ENCODE measurements around the gene CERK.

The CERK gene

DNA sequence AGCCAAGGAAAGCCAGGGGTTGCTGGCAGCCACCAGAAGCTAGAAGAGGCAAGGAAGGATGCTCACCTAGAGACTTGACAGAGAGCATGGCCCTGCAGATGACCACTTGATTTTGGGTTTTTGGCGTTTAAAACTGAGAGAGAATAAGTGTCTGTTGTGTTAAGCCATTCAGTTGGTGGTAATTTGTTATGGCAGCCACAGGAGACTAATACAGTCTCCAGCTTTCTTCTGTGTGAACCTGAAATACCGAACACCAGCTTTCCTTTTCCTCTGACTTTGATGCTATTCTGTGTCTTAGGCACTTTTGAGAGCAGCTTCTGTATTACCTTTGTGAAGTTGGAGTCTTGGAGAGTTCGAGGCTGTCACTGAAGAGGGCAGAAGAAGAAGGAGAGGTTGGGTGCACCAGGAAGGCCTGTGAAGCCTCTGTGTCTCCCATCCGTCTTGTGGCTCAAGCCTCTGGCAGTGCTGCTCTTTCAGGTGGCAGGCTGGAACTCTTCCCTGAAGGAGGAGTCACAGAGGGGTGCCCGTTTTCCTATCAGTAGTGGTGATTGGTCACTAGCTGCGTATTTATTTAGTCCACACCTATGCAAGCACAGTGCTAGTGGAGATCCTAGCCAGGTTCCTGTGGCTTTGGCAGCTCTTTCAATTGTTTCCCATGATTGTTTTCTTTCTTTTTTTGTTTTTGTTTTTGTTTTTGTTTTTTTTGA, 26.9 kb upstream of the CERK start:
- DNase-seq (ENCODE audit: low read depth in 2 of 2), result no peak

DNA sequence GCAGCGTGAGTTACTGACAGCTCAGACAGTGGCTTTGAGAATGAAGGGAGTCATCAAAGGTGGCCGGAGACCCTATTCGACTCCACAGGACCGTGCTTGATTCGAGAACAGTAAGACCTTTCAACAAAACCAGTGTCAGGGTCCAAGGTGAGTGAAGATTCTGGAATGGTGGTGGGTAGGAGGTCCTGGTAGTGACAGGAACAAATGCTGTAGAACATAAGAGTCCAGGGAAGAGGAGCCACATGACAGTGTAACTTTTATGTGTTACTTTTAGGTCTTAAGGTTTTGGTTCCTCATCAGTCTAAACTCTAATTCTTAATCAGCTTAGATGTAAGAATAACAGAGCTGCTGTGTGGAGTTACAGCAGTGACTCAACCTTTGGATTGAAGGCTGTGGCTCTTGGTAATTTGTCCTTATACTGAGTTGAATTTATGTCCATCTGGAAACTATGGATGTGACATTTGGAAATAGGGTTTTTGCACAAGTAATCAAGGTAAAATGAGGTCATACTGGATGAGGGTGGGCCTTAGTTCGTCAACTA, 26.2 kb upstream of the CERK start:
- no peak for DNase-seq (ENCODE audit: low read depth in 2 of 2)

DNA sequence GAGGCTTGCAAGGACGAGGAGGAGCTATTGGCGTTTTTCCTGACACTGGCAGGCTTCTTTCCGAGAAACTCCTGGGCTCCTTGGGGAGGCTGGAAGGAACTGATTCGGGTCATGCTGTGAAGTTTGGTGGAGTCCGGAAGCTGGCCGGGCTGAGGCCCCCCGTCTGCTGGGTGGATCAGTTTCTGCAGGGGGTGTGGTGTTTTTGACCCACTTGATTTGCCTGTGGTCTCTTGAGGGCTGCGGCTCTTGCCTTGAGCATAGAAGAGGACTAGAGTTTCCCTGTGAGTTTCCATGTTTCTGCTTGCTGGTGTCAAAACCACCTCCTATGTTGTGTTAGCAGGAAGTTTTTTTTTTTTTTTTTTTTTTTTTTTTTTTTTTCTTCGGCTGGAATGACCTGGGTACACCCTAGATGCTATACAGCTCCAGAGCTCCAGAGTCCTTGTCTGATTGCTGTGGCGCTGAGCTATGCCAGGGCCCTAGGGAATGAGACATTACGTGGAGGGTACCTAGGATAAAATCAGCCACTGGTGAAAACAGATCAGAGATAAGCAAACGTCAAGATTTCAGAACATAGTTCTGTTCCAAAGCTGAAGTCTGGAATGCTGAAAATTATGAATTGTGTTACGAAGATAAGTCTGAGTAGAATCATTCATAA, 25.1 kb upstream of the CERK start:
- no peak for DNase-seq (ENCODE audit: low read depth in 2 of 2)

DNA sequence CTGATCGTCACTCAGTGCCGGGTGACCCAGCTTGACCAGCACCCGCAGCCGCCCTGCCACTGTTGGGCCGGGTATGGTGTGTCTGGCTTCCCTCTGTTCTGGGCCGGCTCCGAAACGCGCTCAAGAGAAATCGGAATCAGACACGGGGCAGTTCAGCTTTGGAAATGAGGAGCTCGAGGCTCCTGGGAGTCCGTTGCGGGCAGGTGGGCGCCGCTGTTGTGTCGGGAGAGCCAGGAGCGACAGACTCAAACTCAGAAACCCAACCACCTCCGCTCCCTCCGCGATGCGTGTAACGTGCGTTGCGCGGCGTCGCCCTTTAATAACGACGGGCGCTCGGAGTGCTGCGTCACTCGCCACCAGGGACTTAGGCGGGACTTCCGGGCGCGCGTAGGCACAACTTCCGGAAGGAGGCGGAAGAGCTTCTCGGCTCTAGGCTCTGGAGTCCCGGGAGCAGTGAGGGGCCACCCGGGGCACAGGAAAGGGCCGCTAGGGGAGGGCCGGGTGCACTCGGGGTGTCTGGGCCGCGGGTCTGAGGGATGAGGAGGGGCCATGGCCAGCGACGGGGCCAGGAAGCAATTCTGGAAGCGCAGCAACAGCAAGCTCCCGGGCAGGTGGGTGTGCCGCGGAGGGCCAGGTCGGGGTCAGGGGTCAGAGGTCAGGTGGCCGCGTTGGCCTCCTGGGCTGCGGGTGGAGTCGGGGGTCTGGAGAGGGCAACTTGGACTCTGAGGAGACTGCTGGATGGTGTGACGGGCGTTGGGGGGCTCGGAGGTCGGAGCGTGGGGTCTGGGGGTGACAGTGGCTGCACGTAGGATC, 24.4 kb upstream of the CERK start, which contains the start of gene TBC1D22A:
TBC1D22A (plus strand) TSS at position 413 of the 813 bp plus-strand sequence; CDS start at position 550, 137 bp downstream.
- peak; percentile 88 to 93 for DNase-seq (ENCODE audit: low read depth in 2 of 2)

DNA sequence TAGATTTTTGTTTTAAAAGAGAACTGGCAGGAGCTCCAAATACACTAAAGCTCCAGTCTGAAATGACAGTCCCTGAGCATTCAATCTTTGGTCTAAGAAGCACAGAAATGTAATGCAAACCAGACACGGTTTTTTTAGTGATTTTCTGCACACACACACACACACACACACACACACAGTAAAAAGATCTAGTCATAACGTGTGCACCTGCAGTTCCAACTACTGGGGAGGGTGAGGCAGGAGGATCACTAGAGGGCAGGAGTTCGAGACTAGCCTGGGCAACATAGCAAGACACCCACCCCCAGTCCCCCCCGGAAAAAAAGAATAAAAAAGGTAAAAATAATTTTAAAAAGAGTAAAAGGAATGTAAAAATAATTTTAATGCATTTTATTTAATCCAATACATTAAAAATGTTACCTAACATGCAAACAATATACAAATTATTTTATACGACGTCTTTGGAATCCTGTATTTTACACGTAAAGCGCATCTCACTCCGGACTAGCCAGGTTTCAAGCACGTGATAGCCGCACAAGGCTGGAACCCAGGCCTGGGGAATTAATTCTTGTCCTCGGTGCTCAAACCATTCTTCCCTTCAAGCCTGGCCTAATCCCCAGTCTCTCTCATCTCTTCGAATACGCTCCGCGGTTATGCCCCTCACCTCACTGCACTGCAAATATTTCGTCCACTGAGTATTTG, 23.6 kb upstream of the CERK start:
- no peak for DNase-seq (ENCODE audit: low read depth in 2 of 2)

DNA sequence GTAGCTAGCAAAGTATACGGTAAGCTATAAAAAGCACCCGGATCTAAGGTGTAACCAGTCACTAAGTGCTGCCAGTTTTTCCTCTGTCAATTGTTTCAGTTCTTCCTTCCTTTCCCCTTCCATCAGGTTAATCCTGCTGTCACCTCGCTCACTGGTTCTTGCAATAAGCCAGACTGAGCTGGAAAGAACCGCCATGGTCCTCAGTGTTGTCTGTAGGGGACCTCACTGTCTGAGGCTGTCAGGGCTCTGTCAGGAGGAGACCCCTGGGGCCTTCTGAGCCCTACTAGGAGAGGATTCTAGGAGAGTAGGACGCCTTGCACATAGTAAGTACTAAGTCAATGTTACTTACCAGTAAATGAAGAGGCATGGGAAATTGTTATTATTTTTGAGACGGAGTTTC, 23.0 kb upstream of the CERK start:
- no peak for DNase-seq (ENCODE audit: low read depth in 2 of 2)

DNA sequence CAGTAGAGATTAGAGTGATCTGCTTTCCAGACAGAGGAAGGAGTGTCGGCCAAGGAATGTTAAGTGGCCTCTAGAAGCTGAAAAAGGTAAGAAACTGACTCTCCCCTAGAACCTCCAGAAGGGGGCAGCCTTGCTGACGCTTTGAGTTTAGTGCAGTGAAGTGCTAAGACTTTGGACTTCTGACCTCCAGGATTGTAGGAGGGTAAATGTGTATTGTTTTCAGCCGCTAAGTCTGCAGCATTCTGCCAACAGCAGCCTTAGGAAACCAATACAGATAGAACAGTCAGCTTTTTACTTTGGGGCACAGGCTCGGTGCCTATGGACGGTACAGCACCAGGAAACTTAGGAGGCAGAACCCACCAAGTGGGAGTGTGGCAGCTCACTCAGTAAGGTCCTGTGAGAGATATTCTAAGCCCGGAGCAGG, 20.8 kb upstream of the CERK start:
- peak in 1 of 2 experiments; percentile 42 for DNase-seq (ENCODE audit: low read depth in 2 of 2)

DNA sequence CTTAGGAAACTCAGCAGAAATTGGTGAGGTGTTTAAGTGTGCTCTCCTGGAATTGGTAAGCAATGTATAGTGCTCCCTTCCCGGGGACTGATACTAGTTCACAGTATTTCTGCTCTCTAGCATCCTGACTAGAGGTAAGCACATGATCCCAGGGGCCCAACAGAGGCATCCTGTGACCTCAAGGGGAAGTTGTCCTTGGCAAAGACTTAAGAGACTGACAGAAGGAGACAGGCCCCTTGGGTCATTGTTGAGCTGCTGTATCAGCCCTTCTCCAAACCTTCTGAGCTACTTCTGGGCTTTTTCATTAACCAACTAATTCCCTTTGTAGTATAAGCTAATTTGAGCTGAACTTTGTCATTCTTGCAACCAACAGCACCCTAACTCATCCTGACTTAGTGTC, 20.1 kb upstream of the CERK start:
- DNase-seq (ENCODE audit: low read depth in 2 of 2), result no peak

DNA sequence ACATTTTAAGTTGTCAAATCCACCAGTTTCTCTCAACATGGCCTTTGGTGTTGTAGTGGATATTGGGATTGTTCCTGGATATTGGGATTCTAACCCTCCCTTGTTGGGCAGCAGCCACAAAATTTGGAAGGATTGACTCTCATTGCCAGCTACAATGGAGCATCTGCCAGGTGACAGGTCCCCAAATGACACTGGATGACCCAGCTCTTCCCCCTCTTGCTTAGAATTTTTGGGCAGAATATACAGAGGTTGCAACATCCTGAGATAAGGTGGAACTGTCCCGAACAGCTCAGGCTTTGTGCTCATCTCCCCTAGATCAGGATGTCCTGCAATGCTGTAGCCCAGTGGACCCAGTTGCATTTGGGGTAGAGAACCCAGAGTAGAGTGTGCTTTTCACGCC, 19.1 kb upstream of the CERK start:
- DNase-seq (ENCODE audit: low read depth in 2 of 2), result no peak

DNA sequence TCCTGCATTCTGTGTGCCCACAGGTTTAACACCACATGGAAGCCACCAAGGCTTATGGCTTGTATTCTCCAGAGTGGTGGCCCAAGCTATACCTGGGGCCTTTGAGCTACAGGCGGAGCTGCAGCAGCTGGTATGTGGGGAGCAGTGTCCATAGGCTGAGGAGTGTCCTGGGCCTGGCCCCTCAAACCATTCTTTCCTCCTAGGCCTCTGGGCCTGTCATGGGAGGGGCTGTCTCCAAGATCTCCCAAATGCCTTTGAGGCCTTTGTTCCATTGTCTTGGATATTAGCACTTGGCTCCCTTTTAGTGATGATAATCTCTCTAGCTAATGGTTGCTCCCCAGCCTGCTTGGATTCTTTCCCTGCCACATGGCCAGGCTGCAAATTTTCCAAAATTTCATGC, 18.0 kb upstream of the CERK start:
- DNase-seq (ENCODE audit: low read depth in 2 of 2), result no peak

DNA sequence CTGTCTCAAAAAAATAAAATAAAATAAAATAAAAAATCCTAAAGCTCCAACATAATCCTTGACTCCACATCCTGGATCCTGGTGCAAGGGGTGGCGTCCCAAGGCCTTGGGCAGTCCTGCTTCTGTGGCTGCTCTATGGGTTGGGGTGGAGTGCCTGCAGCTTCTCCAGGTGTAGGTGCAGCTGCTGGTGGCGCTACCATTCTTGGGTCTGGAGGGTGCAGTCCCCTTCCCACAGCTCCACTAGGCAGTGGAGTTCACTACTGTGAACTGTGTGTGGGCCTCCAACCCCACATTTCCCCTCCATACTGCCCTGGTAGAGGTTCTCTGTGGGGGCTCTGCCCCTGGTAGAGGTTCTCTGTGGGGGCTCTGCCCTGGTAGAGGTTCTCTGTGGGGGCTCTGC, 17.5 kb upstream of the CERK start:
- no peak for DNase-seq (ENCODE audit: low read depth in 2 of 2)

DNA sequence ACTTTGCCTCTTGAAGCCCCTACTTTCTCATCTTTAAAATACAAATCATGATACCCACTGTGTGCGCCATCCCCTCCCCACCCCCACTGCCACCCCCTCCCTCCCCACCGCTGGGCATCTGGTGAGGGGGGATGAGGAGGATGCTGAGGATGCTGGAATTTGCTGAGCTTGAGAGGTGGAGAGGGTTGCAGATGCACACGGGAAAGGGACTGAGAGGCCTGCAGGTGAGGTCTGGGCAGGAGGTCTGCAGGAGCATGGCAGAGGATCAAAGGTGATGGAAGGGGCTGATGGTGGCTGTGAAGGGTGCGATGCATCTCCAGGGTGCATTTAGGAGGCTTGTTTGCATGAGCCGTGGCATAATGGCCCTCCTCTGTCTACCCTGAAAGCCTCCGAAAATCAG, 16.8 kb upstream of the CERK start:
- no peak for DNase-seq (ENCODE audit: low read depth in 2 of 2)

DNA sequence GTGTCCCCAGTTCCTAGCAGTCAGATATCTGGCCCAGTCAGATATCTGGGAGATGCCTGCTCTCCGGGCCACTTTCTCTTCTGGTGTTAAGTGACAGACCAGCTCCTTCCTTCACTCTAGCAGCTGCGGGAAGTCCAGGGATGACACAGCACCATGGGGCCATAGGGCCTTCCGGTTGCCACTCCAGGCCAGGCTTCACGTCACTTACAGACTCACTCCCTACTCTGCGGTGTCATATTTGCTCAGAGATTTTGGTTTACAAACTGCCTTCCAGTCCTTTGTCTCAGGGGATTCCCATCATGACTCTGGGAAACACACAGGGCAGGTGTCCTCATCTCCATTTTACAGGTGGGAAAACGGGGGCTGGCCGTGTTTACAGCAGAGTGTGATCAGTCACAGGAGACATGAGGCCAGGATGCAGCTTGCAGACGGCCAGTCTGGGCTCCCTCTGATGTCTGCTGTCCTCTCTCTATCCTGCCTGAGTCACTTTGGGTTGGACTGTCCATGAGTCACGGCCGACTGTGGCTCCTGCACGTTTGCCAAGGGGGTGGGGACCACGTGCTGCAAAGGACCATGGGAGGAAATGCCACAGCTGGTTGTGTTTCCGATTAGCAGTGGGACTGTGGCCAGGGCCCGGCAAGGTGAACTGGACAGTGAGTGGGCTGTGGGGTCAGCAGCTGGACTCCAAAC, 16.2 kb upstream of the CERK start:
- DNase-seq (ENCODE audit: low read depth in 2 of 2), result no peak

DNA sequence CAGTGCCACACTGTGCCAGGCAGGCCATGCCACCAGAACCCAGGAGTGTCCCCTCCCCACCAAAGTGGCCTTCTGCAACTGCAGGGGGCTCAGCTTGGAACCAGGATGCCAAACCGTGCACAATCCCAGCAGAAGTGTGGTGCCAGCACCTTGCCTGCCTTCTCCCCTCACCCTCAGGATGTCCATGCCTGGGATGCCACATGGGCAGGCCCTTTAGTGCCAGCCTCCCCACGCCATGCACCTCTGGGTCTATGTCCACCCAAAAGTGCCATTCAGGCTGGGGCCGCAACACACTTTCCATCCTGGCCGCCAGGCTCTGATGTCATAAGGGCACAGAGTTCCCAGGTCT, 15.7 kb upstream of the CERK start:
- no peak for DNase-seq (ENCODE audit: low read depth in 2 of 2)

DNA sequence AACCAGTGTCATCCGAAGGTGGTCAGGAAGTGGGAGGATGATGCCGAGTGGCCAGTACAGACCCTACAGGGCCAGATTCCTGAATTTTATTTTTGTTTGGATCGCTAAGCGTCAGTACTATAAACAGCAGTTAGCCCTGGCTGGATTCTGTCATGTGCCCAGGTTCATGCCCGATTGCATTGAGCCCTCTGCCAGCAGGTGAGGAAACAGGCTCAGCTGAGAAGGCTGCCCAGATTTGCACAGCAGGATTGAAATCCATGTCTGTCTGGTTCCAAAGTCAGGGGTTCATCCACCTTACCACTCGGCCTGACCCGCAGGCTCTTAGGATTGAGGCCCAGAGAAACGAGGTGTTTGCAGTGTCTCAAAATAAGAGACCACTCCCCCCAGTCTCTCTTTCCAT, 15.3 kb upstream of the CERK start:
- no peak for DNase-seq (ENCODE audit: low read depth in 2 of 2)

DNA sequence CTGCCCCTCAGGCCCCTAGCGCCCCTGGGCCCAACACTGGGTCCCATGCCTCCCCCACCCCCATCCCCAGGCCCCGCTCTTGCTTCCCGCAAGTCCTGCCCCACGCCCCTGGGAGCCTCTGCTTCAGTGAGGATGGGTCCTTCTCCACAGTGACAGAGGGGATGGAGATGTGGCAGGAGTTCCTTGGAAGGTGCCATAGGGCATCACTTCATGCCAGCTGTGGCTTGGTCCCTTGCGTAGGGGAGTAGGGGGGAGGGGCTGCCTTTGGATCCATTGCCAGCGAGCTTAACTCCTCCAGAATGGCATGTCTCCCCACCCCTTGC, 14.9 kb upstream of the CERK start:
- DNase-seq (ENCODE audit: low read depth in 2 of 2), result no peak

DNA sequence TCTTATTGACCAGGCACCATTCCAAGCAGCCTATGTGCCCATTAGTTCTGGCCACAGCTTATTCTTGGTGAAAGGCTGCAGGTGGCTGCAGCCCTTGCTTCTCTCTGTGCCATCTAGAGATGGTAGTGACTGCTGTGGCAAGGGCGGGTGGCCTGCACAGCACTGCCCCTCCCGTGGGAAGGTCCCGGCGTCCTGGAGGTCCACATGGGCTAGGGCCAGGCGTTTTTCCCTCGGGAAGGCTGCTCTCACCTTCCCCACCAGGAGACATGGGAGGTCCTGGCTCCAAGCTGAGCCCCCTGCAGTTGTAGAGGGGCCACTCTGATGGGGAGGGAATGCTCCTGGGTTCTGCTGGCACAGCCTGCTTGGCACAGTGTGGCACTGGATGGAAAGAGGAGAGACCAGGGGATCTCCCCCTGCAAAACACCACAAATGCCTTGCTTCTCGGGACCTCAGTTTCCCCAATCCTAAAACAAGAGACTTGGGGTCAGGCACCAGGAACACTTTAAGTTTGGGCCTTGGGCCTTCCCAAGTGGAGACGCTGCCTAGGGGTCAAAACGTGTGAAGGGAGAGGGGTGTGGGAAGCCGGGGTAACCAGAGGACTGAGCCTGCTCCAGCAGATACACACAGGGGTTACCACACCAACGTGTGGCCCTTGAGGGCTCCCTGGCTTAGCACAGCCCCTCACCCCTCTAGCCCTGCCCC, 14.4 kb upstream of the CERK start:
- DNase-seq (ENCODE audit: low read depth in 2 of 2), result no peak

DNA sequence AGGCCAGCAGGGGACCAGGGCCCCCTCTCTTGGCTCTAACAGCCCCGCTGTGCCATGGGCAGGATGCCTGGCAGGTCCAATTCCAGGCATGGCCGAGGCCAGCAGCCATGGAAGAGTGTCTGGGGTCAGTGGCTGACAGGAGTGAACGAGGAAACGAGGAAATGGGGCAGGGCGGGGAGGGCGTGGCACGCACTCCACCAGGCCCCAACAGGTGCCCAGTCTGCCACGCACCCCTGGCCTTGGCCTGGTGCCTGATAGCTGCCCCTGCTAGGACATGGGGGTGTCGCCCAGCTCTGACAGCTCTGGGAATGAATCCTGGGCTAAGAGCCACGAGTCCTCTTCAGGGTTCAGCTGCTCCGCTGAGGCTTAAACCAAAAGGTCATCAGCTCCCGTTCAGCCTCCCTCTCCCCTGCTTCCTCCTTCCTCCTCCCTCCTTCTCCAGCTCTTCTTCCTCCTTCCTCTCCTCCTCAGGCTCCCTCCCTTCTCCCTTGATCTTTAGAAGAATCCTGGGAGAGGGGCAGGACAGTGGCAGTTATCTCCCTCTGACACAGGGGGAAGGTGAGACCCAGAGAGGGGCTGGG, 12.9 kb upstream of the CERK start:
- no peak for DNase-seq (ENCODE audit: low read depth in 2 of 2)

DNA sequence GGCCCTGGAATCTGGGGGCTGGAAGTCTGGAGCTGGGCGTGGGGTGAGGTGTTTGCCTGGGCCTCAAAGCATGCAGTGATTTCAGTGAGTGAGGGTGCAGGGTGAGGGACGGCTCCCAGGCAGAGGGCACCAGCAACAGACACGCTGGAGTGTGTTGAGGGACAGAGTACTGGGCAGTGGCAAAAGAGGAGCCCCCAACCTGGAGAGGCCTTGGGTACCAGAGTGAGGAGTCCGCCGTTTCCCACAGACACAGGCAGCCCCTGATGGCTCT, 12.4 kb upstream of the CERK start:
- no peak for DNase-seq (ENCODE audit: low read depth in 2 of 2)

DNA sequence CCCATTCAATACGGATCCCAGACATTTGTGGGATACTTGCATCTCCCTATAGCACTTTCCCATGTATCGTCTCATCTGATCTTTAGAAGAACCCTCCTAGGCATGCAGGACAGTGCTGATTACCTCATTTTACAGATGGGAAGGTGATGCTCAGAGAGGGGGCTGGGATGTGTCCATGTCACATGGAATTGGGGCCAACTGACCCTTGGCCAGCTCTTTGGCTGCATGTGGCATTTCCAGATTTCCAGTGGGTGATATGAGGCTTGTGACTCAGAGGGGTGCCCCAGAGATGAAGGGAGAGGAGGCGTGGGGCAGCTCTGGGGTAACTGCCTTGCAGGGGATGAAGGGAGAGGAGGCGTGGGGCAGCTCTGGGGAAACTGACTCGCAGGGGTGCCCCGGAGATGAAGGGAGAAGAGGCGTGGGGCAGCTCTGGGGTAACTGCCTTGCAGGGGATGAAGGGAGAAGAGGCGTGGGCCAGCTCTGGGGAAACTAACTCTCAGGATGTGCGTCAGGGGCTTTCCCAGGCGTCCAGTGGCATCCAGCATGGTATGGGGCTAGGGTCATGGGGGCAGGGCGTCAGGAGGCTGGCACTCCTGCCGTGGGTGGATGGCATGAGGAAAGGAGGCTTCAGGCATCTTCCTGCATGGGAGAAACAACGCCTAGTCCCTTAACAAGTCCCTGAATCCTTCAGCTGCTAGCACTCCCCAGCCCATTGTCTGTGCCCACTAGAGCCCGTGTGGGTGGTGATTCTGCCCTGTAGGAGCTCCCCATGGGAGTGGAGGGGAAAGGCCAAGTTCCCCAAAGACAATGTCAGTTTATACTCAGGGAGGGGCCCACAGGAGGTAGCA, 11.9 kb upstream of the CERK start:
- DNase-seq (ENCODE audit: low read depth in 2 of 2), result no peak
